Muscle of leg (tissue), 11 donors: ENCODE measurements around the gene PPIL6. TPM values are rescaled to one million over a fixed set of nuclear protein-coding genes. Genes with fewer than 3 reads are reported as not detected.
A peak's percentile ranks its signal among the peaks of the same experiment; 100 is the strongest.

ENCODE experiments used
- DNase-seq: peaks from one replicate; pipeline ENCODE4 v3.0.0; 2013
- H3K27ac ChIP-seq: one replicate; pipeline ENCODE4 v1.5.1; 2013; ENCODE audit warnings: mild to moderate bottlenecking, low read length, control low read depth
- H3K27me3 ChIP-seq: one replicate; pipeline ENCODE4 v1.6.1; 2013; ENCODE audit warnings: low read length; ENCODE audit not compliant: control insufficient read depth, insufficient read depth
- H3K36me3 ChIP-seq: one replicate; pipeline ENCODE4 v1.6.1; 2013; ENCODE audit warnings: low read length; ENCODE audit not compliant: control insufficient read depth, insufficient read depth
- H3K4me1 ChIP-seq: one replicate; pipeline ENCODE4 v1.6.1; 2013; ENCODE audit warnings: low read length; ENCODE audit not compliant: control insufficient read depth, insufficient read depth
- H3K4me3 ChIP-seq: one replicate; pipeline ENCODE4 v1.5.1; 2013; ENCODE audit warnings: low read length, control low read depth
- H3K9me3 ChIP-seq: replicated peaks from 2 replicates; pipeline ENCODE4 v1.6.1; 2013; ENCODE audit warnings: low read depth, low read length; ENCODE audit not compliant: control insufficient read depth
- WGBS: methylation state at CpG from one replicate; pipeline ENCODE4 v1.1.5; 2013; ENCODE audit warnings: missing lambda C conversion rate; ENCODE audit not compliant: insufficient coverage; 5-methylcytosine and 5-hydroxymethylcytosine counted together
- polyA plus RNA-seq, 8 donors: library from polyadenylated mRNA; unstranded; fragments of 120-200 nt; gene quantifications; one replicate each; pipeline versions ENCODE4 v1.2.1 to v1.2.3, GENCODE V29; 2013; ENCODE audit warnings: inconsistent platforms in 1 of 8, low replicate concordance in 1 of 8; ENCODE audit not compliant: insufficient read length in 8 of 8, insufficient read depth in 1 of 8
- total RNA-seq: library from RNA; stranded (reverse); fragments of 120-200 nt; gene quantifications from one replicate; pipeline ENCODE4 v1.2.4, GENCODE V29; 2013

The PPIL6 gene
- total and polyA plus RNA-seq, 9 donors = 4.9 to 7.4 (median 6.7) TPM

DNA sequence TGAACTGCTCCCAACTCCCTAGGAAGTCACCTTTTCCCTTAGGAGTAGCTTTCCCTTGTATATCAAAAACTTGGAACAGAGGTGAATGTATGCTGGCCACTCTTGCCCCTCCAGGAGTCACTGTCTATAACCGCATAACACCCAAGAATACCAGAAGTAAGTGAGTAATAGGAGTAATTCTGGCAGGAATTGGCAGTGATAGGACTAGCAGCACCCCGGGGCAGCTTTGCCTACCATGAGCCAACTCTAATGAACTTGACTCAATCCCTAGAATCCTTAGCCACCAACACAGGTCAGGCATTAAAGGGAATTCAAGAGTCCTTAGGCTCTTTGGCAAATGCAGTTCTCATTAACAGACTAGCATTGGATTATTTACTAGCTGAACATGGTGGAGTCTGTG, 29.4 kb downstream of the PPIL6 start:
- H3K27me3 ChIP-seq = no peaks in the 10 kb centered on the region
- H3K9me3 ChIP-seq = no peaks in the 10 kb centered on the region
- H3K4me3 ChIP-seq = no peak overlapping the region
- WGBS = no CpG with 5 or more reads among the region's 2 CpGs
- no peak overlapping the region for H3K27ac ChIP-seq
- no peaks in the 10 kb centered on the region for H3K36me3 ChIP-seq
- DNase-seq = no peak
- no peaks in the 10 kb centered on the region for H3K4me1 ChIP-seq

DNA sequence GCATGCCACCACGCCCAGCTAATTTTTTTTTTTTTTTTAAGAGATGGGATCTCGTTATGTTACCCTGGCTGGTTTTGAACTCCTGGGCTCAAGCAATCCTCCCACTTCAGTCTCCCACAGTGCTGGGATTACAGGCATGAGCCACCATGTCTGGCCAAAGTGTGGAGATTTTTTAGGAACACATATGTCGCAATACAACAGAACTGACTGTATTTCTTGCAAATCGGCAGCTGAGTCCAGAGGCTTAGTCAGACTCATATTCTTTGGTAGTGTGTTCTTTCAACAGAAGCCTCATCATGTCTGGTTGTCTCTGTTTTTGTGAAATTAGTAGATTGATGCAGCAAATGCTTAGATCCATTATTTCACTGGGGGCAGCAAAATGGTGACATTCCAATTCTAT, 34.2 kb downstream of the PPIL6 start:
- Histone ChIP-seq H3K4me1 (no peaks in the 10 kb centered on the region), H3K36me3 (no peaks in the 10 kb centered on the region), H3K27ac (no peak overlapping the region), H3K4me3 (no peak overlapping the region), H3K9me3 (no peaks in the 10 kb centered on the region), H3K27me3 (no peaks in the 10 kb centered on the region)
- no CpG with 5 or more reads among the region's 4 CpGs for WGBS
- no peak for DNase-seq

DNA sequence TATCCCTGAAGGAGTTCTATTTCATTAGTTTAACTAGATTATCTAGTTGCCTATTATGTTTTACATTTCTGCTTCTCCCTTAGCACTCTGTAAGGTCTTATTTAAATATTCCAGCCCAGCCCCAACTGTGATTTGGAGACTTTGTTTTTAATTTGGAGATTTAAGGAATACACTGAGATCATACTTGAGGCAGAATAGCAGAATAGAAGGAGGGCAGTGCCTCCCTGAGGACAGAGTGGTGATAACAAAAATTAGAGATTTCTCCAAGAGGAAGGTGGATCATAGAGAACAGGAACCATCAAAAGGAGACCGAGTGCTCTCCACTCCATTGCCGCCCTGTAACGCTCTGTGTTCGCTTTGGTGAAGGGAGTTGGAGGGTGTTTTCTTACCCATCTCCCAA, 43.4 kb downstream of the PPIL6 start:
- Histone ChIP-seq H3K4me1 (no peaks in the 10 kb centered on the region), H3K27me3 (no peaks in the 10 kb centered on the region), H3K4me3 (no peak overlapping the region), H3K27ac (no peak overlapping the region), H3K36me3 (no peaks in the 10 kb centered on the region), H3K9me3 (no peaks in the 10 kb centered on the region)
- peak; percentile 18 for DNase-seq
- no CpG with 5 or more reads among the region's 4 CpGs for WGBS

- Histone ChIP-seq H3K36me3 (no peaks in the 10 kb centered on the region), H3K4me3 (no peak overlapping the region), H3K27me3 (no peaks in the 10 kb centered on the region), H3K4me1 (no peaks in the 10 kb centered on the region), H3K9me3 (no peaks in the 10 kb centered on the region), H3K27ac (no peak overlapping the region)
- 90% methylated on average over 11 of the region's 12 CpGs for WGBS
- no peak for DNase-seq
Measured at GRCh38 chr6:109396046-109396718, 44.2 kb downstream of the PPIL6 start.

DNA sequence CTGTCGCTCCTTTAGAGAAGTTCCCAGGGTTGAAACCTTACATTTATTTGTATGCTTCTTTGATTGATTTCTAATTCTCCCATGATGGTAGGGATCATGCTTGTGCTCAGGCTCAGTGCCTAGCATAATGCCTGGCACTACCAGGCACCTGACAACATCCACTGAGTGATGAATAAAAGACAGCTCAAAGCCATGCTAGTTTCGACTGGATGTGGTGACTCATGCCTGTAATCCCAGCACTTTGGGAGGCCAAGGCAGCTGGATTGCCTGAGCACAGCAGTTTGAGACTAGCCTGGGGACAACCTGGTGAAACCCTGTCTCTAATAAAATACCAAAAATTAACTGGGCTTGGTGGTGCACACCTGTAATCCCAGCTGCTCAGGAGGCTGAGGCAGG, 46.5 kb downstream of the PPIL6 start:
- 64% methylated on average over 1 of the region's 2 CpGs for WGBS
- no peaks in the 10 kb centered on the region for H3K36me3 ChIP-seq

DNA sequence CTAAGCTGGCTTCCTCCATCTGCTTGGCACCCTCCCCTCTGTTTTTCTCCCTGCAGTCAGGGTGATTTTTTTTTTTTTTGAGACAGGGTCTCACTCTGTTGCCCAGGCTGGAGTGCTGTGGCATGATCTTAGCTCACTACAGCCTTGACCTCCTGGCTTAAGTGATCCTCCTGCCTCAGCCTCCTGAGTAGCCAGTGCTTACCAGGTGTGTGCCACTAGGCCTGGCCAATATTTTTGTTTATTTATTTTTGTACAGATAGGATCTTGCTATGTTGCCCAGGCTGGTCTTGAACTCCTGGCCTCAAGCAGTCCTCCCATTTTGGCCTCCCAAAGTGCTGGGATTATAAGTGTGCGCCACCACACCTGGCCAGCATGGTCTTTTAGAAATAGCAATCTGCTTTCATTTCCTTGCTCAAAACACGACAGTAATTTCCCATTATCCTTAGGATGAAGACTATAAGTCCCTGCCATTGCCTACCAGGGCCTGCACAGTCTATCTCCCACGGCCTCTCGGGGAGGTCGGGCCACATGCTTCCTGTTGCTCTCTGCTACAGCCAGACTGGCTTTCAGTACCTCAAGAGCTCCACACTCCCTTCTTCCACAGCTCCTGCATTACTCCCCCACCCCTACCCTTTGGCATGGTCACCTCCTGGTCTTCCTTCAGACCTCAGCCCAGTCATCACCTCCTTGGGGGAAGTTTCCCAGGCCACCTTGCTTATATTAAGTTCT, 47.1 kb downstream of the PPIL6 start:
- Histone ChIP-seq H3K27ac (no peak overlapping the region), H3K4me1 (peaks cover 3% of the 10 kb centered on the region), H3K4me3 (no peak overlapping the region), H3K27me3 (no peaks in the 10 kb centered on the region), H3K9me3 (no peaks in the 10 kb centered on the region), H3K36me3 (no peaks in the 10 kb centered on the region)
- WGBS = 76% methylated on average over 5 of the region's 5 CpGs
- no peak for DNase-seq

More for the DNA sequence above, 46.5 kb downstream of the PPIL6 start:
- H3K9me3 ChIP-seq = no peaks in the 10 kb centered on the region
- H3K4me3 ChIP-seq = no peak overlapping the region
- H3K27me3 ChIP-seq = no peaks in the 10 kb centered on the region
- H3K27ac ChIP-seq = no peak overlapping the region
- peaks cover 3% of the 10 kb centered on the region for H3K4me1 ChIP-seq
- no peak for DNase-seq

DNA sequence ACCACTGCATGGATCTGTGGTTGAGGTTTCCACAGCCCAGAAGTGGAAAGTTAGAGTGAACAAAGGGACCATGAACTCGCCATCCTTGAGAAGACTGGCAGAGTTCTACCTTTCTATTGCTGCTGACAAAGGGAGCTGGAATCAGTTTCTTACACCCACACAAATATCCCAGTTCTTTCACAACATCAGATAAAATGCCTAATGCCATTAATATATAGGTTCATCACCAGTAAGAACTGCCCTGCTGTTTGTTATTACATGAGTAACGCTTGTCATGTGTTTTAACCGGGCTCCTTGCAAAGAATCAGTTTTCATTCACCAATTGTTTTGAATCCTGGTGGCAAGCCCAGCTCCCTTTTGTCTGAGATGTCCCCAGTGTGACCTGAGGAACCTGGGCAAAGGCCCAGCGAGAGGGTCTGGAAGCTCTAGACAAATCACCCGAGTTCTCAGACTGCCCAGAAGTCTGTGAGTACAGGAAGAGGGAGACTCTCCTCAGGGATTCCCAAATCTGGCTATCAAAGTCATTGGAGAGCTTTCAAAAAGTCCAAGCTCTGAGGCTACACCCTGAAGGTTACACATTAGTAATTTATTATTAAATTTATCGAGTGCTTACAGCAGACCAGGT, 50.7 kb downstream of the PPIL6 start:
- DNase-seq = peak; percentile 11
- H3K36me3 ChIP-seq = no peaks in the 10 kb centered on the region
- H3K27me3 ChIP-seq = no peaks in the 10 kb centered on the region
- H3K27ac ChIP-seq = no peak overlapping the region
- peaks cover 3% of the 10 kb centered on the region for H3K4me1 ChIP-seq
- 56% methylated on average over 2 of the region's 6 CpGs for WGBS
- no peak overlapping the region for H3K4me3 ChIP-seq
- no peaks in the 10 kb centered on the region for H3K9me3 ChIP-seq

DNA sequence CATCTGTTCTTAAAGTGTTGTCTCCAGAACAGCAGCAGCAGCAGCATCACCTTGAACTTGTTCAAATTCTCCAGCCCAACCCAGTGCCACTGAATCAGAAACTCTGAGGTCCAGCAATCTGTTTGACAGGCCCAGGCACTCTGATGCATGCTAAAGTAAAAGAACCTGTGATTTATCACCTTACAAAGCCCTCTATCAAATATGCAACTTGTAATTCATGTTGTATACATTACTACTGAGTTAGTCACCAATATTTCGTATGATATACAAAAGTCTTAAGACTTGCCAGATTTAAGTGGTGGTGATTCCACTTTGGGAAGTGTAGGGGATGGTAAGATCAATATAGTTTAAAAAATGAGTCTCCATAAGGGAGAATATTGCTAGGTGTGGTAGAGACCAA, 52.2 kb downstream of the PPIL6 start:
- peaks cover 7% of the 10 kb centered on the region for H3K4me1 ChIP-seq
- WGBS = no CpG with 5 or more reads among the region's 1 CpG
- DNase-seq = no peak
- no peaks in the 10 kb centered on the region for H3K27me3 ChIP-seq
- no peaks in the 10 kb centered on the region for H3K36me3 ChIP-seq
- no peak overlapping the region for H3K4me3 ChIP-seq
- H3K27ac ChIP-seq = no peak overlapping the region
- H3K9me3 ChIP-seq = no peaks in the 10 kb centered on the region

DNA sequence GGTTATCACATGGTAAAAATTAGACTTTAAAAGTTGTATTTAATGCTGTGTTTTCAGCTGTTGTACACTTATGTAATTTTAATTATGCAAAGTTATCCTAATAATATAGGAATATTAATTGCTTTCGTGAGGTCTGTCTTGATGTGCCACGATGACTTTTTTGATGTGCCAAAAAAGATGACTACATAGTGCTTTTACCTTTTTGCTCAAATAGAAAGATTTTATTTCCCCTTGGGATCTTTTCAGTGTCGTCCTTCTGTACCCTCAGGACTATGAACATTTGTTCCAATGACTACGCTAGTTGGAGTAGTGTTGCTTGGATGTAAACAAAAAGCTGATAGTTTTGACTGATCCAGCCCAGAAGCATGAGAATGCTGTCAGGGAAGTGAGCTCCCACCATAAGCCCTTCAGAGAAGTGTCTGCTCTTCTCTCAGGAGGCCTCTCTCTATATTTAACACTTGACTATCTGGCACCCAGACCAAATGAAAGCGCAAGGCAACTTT, 56.9 kb downstream of the PPIL6 start:
- Histone ChIP-seq H3K27ac (peak overlapping the region; percentile 100), H3K9me3 (no peaks in the 10 kb centered on the region), H3K36me3 (no peaks in the 10 kb centered on the region), H3K27me3 (no peaks in the 10 kb centered on the region), H3K4me1 (peaks cover 9% of the 10 kb centered on the region), H3K4me3 (peak overlapping the region; percentile 92)
- DNase-seq = peak; percentile 47
- WGBS = no CpG with 5 or more reads among the region's 5 CpGs
